Stimulated activated CD4-positive, alpha-beta T cell treated with anti-CD3 and anti-CD28 coated beads, Interleukin-4, amount 100 ng/mL, for 4 hours (primary cell): ENCODE results near the gene BCAT1.
"Not testable (repeated sequence)": the region's sequence is repeated elsewhere in the genome, so short reads cannot be mapped to it uniquely, and the experiment has no call there.

Source experiments
- DNase-seq, 2 experiments: peaks; one replicate each; pipeline ENCODE4 v3.0.0-alpha.2; 2020

BCAT1 gene

GRCh38 chr12:24851341-24851740 lies 97.6 kb downstream of the BCAT1 start:
- no peak for DNase-seq

GRCh38 chr12:24850496-24850895 lies 98.4 kb downstream of the BCAT1 start:
- DNase-seq, result no peak

GRCh38 chr12:24848941-24849477 lies 99.9 kb downstream of the BCAT1 start:
- no peak for DNase-seq

DNA sequence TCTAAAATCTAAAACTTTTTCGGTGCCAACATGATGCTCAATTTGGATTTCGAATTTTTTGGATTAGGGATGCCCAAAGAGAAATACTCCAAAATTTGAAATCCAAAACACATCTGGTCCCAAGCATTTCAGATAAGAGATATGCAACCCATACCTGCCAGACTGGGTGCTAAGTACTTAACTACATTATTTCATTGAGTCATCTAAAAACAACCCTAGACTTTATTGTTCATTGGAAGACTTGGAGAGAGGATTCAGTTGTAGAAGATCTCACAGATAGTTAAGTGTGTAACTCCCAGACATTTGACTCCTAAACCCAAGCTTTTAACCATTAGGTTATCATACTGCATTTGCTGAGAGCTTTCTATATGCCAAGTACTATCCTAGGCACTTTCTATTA lies 102.2 kb downstream of the BCAT1 start:
- no peak for DNase-seq

DNA sequence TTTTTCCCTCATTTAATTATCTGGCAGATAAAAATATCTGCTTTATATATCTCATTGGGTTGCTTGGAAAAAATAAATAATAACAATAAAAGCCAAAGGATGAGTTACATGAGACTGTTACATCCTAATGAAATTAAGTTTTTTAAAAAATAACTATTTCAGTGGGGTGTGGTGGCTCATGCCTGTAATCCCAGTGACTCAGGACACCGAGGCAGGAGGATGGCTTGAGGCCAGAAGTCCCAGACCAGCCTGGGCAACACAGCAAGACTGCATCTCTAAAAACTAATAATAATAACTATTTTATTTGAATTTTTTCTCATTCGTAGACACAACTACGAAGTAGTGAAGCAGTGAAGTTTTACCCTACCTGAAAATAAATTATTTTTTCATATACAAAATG lies 103.3 kb downstream of the BCAT1 start:
- DNase-seq, result no peak

GRCh38 chr12:24840046-24840800 lies 108.7 kb downstream of the BCAT1 start:
- no peak for DNase-seq

- peak; percentile 50 to 56 for DNase-seq
Observed at GRCh38 chr12:24839268-24839791, 109.6 kb downstream of the BCAT1 start.

- no peak for DNase-seq
Observed at GRCh38 chr12:24838531-24838950, 110.4 kb downstream of the BCAT1 start.

DNA sequence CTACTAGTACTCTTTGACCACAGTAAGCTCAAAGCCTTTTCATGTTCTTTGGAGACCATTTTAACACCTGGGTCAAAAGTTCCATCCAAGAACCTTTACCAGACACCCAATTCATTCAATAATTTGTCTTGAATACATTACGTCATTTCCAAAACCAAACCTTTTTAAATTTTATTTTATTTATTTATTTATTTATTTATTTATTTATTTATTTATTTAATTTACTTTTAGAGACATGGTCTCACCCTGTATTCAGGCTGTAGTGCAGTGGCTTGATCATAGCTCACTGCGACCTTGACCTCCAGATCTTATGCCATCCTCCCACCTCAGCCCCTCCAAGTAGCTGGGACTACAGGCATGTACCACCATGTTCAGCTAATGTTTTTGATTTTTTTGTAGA lies 113.5 kb downstream of the BCAT1 start:
- no peak for DNase-seq

- DNase-seq, result no peak
Observed at GRCh38 chr12:24833513-24833912, 115.4 kb downstream of the BCAT1 start.

GRCh38 chr12:24823808-24824515 lies 124.9 kb downstream of the BCAT1 start:
- DNase-seq, result no peak

GRCh38 chr12:24822121-24822899 lies 126.6 kb downstream of the BCAT1 start:
- DNase-seq, result no peak

GRCh38 chr12:24821691-24822090 lies 127.2 kb downstream of the BCAT1 start:
- no peak for DNase-seq

DNA sequence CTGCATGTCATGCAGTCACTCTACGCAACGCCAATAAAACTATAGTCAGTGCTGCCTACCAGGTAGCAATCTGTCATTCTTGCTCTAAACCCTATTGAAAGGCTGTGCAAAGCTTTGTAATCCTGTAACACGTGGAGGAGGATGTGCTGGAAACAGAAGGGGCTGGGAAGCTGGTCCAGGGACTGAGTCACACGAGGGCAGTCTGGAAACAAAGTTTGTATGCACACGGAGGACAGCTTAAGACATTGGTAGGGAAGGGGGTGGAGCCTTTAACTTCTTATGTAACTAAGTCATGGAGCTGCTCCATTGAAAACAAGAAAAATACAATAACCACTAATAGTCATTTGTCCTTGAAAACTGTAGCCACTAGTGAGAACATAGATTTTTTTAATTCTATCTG lies 128.0 kb downstream of the BCAT1 start:
- no peak for DNase-seq

- DNase-seq, result no peak
Observed at GRCh38 chr12:24818351-24818750, 130.6 kb downstream of the BCAT1 start.

DNA sequence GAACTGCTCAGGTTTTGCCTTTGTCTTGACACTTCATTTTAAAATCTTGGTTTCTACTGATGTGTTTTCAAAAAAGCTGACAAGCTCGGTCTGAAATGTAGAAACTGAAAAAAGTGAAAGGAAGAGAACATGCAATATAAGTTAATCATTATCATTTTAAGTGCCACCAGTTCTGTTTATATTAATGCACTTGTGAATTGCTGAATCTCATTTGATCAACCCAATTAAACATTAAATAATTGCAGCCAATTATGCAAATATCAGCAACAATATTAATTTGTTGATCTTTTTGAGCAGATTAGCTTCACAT lies 133.8 kb downstream of the BCAT1 start:
- no peak for DNase-seq

- DNase-seq, result no peak
Observed at GRCh38 chr12:24814379-24815113, 134.4 kb downstream of the BCAT1 start.

GRCh38 chr12:24810378-24810777 lies 138.5 kb downstream of the BCAT1 start:
- no peak for DNase-seq

- not testable (repeated sequence) for DNase-seq
Observed at GRCh38 chr12:24809306-24809705, 139.6 kb downstream of the BCAT1 start.

DNA sequence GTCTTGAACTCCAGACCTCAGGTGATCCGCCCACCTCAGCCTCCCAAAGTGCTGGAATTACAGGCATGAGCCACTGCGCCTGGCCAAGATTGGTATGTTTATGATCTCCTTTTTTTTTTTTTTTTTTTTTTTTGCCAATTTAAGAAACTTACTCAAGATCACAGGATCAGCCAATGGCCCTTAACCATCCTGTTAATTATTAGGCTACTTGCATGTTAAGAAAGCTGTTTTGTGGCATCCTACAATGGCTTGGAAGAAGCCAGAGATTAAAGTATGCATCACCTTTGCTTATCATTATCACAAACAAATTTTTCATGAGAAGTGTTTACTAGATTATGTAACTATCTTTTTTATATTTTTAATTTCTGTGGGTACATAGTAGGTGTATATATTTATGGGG lies 140.2 kb downstream of the BCAT1 start:
- DNase-seq, result no peak

DNA sequence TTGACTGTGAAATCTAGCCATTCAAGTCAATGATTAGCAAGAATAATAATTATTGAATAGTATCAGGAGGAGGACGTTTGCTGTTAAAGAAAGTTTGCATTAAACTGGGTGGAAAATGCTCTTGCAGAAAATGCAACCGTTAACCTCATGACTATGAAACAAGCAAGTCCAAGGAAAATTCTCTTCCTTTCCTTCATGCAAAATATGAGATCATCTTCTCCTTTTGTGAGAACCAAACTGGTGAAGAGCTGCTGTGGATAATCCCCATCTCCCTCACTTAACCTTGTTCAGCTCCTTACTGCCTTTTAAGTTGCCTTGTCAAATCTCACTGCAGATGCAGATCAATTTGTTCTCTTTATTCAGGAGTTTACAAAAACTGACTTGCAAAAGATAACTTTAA lies 142.5 kb downstream of the BCAT1 start:
- DNase-seq, result no peak

- DNase-seq, result no peak
Observed at GRCh38 chr12:24803430-24804245, 145.3 kb downstream of the BCAT1 start.
